ENCODE measurements around the gene SRP14.
A peak's percentile ranks its signal among the peaks of the same experiment; 100 is the strongest.

SRP14 gene, protein sequence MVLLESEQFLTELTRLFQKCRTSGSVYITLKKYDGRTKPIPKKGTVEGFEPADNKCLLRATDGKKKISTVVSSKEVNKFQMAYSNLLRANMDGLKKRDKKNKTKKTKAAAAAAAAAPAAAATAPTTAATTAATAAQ

DNA sequence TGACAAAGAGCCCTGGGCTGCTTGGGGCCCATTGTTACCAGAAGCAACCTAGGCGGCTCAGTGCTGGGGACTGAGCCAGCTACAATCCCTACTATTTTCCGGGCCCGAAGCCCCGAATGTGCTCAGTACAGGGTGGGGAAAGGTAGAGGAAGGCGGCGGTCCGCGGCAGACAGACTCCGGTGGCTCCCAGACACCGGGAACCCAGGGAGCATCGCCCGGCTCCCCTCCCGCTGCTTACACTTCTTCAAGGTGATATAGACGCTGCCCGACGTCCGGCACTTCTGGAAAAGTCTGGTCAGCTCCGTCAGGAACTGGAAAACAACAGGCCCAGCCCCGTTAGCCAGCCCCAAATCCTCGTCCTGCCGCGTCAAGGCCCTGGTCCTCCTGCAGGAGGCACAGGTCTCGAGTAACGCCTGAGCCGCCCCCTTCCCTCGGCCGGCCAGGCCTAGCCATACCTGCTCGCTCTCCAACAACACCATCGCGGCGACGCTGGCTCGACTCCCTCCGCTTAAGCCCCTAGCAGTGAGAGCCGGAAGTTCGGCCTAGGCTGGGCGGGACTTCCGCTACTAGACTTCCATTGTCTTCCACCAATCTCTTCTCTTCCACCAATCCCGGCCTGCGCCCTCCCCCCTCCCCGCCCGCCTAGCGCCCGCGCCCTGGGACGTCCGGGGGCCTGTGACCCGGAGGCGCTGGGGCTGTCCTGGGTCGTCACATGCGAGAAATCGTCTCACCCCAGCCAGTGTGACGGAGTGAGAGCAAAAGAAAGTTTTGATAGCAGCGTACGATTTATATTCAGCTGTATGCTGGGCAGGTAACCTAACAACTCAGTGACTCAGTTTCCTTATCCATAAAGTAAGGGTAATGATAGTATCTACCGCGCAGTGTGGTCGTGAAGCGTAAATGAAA is at the start of gene SRP14:
SRP14 (minus strand) TSS at position 544 of the 906 bp plus-strand sequence; CDS start at position 479, 65 bp downstream.
- Histone ChIP-seq H3K4me3 (ENCODE audit: low read depth, low read length) (peak within 1 kb of the TSS; percentile 99), H3K4me1 (ENCODE audit: control insufficient read depth, insufficient read depth, low read length) (peaks cover 8% of the 10 kb centered on the region), H3K27me3 (ENCODE audit: control insufficient read depth, insufficient read depth, low read length) (no peaks in the 10 kb centered on the region), H3K9me3 (ENCODE audit: control insufficient read depth, insufficient read depth, low read length) (no peaks in the 10 kb centered on the region), H3K36me3 (ENCODE audit: control insufficient read depth, insufficient read depth, low read length) (peaks cover 41% of the 10 kb centered on the region), H3K9ac (ENCODE audit: low read depth, low read length) (peak within 1 kb of the TSS; percentile 92), H3K27ac (ENCODE audit: low read depth, low read length) (peak within 1 kb of the TSS; percentile 94)

DNA sequence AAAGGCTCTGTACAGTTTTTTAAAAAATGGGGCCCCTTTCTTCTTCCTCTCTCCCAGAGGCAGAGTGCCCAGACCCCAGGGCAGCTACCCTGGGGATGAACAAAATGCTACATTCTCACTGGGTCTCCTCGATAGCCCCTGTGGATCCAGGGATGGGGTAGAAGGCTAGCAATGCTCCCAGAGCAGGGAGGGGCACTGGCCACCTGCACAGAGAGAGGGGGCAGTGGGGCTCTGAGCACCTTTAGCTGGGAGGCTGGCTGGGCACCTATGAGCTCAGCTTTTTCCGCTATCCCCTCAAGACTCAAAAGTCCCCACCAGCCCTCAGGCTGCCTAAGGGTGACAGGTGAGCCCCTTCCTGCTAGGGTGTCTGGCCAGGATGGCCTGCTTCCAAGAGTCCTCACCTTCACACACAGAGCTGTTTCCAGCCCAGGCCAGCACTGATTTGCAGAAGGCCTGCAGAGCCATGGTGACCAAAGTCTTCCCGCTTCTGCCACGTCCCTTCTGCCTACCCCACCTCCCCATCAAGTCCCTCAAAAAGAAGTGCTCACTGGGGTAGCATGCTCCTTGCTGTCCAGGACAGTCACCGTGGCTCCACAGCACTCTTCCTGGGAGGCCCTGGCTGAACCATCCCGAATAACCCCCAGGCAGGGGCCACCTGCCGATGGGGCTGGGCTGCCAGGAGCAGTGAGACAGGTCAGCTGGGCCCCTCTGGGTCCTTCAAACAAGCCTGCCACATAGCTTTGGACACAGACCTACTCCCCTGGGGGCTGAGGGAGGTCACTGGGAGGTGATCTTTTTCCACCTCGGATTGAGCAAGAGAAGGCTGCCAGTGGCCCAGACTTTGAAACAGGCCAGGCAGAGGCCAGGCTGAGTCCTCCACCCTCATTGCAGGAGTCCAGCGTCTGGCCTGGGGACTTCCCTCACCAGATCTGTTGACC is 49.3 kb upstream of the SRP14 start:
- Histone ChIP-seq H3K9me3 (ENCODE audit: control insufficient read depth, insufficient read depth, low read length) (no peaks in the 10 kb centered on the region), H3K9ac (ENCODE audit: low read depth, low read length) (0 out of 2 replicates have a peak overlapping the region, but pooled peaks have one; percentile 5), H3K27ac (ENCODE audit: low read depth, low read length) (peak overlapping the region; percentile 77), H3K27me3 (ENCODE audit: control insufficient read depth, insufficient read depth, low read length) (no peaks in the 10 kb centered on the region), H3K4me1 (ENCODE audit: control insufficient read depth, insufficient read depth, low read length) (peaks cover 62% of the 10 kb centered on the region), H3K36me3 (ENCODE audit: control insufficient read depth, insufficient read depth, low read length) (peaks cover 6% of the 10 kb centered on the region; the same call in 1 of the 2 replicates), H3K4me3 (ENCODE audit: low read depth, low read length) (peak overlapping the region; percentile 24; the same call in 1 of the 2 replicates)

DNA sequence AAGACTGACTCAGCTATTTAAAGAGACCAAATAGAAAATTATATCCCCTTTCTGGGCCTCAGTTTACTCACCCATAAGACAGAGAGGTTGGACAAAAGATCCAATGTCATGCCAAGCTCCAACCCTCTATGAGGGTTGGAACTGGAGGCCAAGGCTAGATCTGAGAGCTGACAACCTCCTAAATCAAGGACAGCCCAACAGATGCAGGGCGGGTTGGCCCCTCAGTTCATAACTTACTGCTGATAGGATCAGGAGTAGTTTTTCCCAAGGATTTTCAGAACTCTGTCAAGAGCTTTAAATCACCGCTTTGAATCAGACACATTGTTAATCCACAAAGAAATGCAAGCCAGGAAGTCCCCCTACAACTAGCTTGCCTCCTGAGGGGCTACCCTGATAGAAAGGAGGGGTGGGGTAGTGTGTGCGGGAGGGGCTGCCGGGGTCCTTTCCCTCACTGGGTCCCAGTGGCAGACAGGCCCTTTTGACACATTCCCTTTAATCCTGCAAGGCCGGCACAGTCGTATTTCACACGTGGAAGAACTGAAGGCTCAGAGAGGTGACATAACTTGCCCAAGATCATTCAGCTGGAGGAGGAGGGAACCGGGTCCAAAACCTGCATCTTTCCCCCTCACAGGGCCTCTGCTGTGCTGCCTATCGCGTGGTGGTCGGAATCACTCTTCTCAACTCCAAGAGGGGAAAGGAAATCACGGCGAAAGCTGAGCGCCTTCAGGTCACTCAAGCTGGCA is 48.3 kb upstream of the SRP14 start:
- peaks cover 6% of the 10 kb centered on the region; the same call in 1 of the 2 replicates for H3K36me3 ChIP-seq (ENCODE audit: control insufficient read depth, insufficient read depth, low read length)
- H3K4me3 ChIP-seq (ENCODE audit: low read depth, low read length): no peak overlapping the region
- peaks cover 52% of the 10 kb centered on the region for H3K4me1 ChIP-seq (ENCODE audit: control insufficient read depth, insufficient read depth, low read length)
- H3K9me3 ChIP-seq (ENCODE audit: control insufficient read depth, insufficient read depth, low read length): no peaks in the 10 kb centered on the region
- no peak overlapping the region for H3K27ac ChIP-seq (ENCODE audit: low read depth, low read length)
- peaks cover 7% of the 10 kb centered on the region for H3K27me3 ChIP-seq (ENCODE audit: control insufficient read depth, insufficient read depth, low read length)
- no peak overlapping the region for H3K9ac ChIP-seq (ENCODE audit: low read depth, low read length)

DNA sequence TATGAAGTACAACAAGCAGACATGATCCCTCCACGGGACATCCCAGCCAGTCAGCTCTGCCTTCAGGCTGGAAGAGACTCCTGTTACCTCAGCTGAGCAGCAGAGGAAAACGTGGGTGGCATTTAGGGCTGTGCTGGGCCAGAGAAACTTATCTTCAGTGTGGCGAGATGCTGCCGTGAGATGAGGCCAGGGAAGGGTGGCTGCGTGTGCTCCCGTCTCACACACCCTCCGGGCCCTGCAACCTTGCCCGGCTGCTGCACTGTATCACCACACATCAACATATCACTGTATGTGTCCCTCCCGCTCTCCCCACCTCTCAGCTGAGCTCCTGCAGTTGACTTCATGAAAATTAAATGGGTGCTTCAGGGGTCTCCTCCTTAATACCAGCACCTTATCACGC is 46.3 kb upstream of the SRP14 start:
- peaks cover 50% of the 10 kb centered on the region for H3K4me1 ChIP-seq (ENCODE audit: control insufficient read depth, insufficient read depth, low read length)
- H3K9ac ChIP-seq (ENCODE audit: low read depth, low read length): no peak overlapping the region
- no peak overlapping the region for H3K27ac ChIP-seq (ENCODE audit: low read depth, low read length)
- no peaks in the 10 kb centered on the region for H3K9me3 ChIP-seq (ENCODE audit: control insufficient read depth, insufficient read depth, low read length)
- H3K4me3 ChIP-seq (ENCODE audit: low read depth, low read length): no peak overlapping the region
- peaks cover 21% of the 10 kb centered on the region for H3K27me3 ChIP-seq (ENCODE audit: control insufficient read depth, insufficient read depth, low read length)
- H3K36me3 ChIP-seq (ENCODE audit: control insufficient read depth, insufficient read depth, low read length): no peaks in the 10 kb centered on the region

DNA sequence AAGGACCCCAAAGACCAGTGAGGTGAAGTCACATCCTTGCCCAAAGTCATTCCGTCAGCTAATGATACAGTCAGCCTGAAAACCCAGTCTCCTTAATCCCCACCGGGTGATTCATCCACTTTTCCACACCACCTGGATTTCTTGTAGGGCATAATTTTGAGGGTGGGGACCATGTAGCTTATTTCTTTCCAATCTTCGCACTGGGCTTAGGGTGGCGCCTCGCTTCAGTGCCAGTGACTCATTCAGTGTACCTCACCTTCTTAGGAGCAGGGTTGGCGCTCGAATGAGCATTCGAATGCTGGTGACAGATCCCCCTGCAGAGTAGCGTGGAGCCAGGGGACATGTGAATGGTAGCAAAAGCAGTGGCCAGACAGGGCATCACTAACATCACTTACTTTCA is 45.7 kb upstream of the SRP14 start:
- Histone ChIP-seq H3K4me1 (ENCODE audit: control insufficient read depth, insufficient read depth, low read length) (peaks cover 47% of the 10 kb centered on the region), H3K27ac (ENCODE audit: low read depth, low read length) (no peak overlapping the region), H3K27me3 (ENCODE audit: control insufficient read depth, insufficient read depth, low read length) (peaks cover 23% of the 10 kb centered on the region)

DNA sequence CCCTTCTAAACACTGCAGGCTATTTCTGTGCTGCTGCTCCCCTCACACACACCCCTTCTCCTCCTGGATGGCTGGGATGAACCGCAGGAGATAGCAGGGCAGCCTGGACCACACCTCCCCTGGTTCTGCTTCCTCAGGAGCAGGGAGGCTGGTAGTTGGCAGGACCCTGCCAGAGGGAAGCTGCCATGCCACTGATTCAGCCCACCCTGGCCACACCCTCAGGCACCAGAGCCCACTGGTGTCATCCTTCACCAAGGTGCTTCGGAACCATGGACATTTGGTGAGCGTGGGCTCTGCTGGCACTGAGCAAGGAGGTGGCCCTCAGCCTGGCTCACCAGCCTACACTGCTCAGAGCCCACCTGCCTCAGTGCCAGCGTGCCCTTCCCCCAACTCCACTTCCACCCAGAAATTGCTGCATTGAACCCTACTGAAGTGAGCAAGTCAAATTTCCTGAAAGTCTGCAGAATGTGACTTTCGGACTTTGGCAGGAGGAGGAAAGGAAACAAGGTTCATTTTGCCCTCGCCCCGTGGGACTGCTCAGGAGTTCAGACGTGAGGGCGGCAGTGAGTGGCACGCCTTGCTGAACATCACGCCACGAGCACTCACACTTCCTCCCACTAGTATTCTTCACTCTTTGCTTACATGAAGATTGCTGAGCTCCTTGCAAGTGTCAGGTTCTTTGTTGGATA is 43.4 kb upstream of the SRP14 start:
- peaks cover 25% of the 10 kb centered on the region for H3K4me1 ChIP-seq (ENCODE audit: control insufficient read depth, insufficient read depth, low read length)
- no peaks in the 10 kb centered on the region for H3K36me3 ChIP-seq (ENCODE audit: control insufficient read depth, insufficient read depth, low read length)
- no peak overlapping the region; the same call in 1 of the 2 replicates for H3K9ac ChIP-seq (ENCODE audit: low read depth, low read length)
- no peaks in the 10 kb centered on the region for H3K9me3 ChIP-seq (ENCODE audit: control insufficient read depth, insufficient read depth, low read length)
- peak overlapping the region; percentile 67 for H3K27ac ChIP-seq (ENCODE audit: low read depth, low read length)
- H3K4me3 ChIP-seq (ENCODE audit: low read depth, low read length): peak overlapping the region; percentile 25; the same call in 1 of the 2 replicates
- peaks cover 23% of the 10 kb centered on the region for H3K27me3 ChIP-seq (ENCODE audit: control insufficient read depth, insufficient read depth, low read length)

More for the DNA sequence above, 45.7 kb upstream of the SRP14 start:
- H3K36me3 ChIP-seq (ENCODE audit: control insufficient read depth, insufficient read depth, low read length): no peaks in the 10 kb centered on the region
- H3K4me3 ChIP-seq (ENCODE audit: low read depth, low read length): no peak overlapping the region
- no peaks in the 10 kb centered on the region for H3K9me3 ChIP-seq (ENCODE audit: control insufficient read depth, insufficient read depth, low read length)
- no peak overlapping the region for H3K9ac ChIP-seq (ENCODE audit: low read depth, low read length)

DNA sequence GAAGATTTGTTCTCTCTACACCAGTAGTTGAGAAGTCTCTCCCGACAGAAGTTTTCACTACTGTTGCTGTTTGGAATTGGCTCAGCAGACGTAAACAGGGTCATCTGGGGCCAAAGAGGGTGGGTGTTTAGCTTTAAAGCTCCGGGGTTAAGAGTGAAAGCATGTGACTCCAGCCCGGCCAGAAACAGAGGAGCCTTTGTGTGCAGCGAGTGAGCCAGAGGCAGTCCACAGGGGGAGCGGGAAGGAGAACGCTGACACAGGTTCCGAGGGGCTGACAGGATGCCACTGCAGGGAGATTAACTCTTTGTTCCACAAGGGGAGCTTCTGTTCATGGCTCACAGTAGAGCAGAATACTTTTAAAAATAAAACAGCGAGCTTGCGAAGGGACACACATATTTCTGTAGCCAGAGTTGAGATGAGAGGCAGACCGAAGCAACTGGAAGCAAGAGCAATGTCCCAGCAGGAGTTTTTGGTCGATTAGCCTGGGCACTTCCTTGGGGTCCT is 42.8 kb upstream of the SRP14 start:
- Histone ChIP-seq H3K4me1 (ENCODE audit: control insufficient read depth, insufficient read depth, low read length) (peaks cover 19% of the 10 kb centered on the region), H3K9me3 (ENCODE audit: control insufficient read depth, insufficient read depth, low read length) (no peaks in the 10 kb centered on the region), H3K4me3 (ENCODE audit: low read depth, low read length) (peak overlapping the region; percentile 25), H3K36me3 (ENCODE audit: control insufficient read depth, insufficient read depth, low read length) (no peaks in the 10 kb centered on the region), H3K9ac (ENCODE audit: low read depth, low read length) (peak overlapping the region; percentile 41; the same call in 1 of the 2 replicates), H3K27me3 (ENCODE audit: control insufficient read depth, insufficient read depth, low read length) (peaks cover 23% of the 10 kb centered on the region), H3K27ac (ENCODE audit: low read depth, low read length) (peak overlapping the region; percentile 67)

DNA sequence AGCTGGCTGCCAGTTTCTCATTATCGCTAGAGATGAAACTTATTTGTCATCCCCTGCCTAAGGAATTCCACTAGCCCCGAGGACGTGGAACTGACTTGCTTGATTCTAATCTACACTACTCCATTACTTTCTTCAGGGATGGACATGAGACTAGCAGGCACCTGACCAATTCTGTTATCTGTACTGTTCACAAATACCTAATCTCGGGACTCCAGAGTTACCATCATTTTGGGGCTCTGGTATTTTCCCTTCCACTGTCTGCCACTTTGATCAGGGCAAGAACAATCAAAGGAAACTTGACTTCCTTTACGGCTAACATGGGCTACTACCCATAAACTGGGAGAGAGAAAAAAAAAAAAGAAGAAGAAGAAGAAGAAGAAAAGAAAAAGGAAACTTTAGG is 41.9 kb upstream of the SRP14 start:
- Histone ChIP-seq H3K4me3 (ENCODE audit: low read depth, low read length) (peak overlapping the region; percentile 25; the same call in 1 of the 2 replicates), H3K4me1 (ENCODE audit: control insufficient read depth, insufficient read depth, low read length) (peaks cover 19% of the 10 kb centered on the region), H3K9me3 (ENCODE audit: control insufficient read depth, insufficient read depth, low read length) (no peaks in the 10 kb centered on the region), H3K27ac (ENCODE audit: low read depth, low read length) (no peak overlapping the region), H3K36me3 (ENCODE audit: control insufficient read depth, insufficient read depth, low read length) (no peaks in the 10 kb centered on the region), H3K9ac (ENCODE audit: low read depth, low read length) (no peak overlapping the region), H3K27me3 (ENCODE audit: control insufficient read depth, insufficient read depth, low read length) (peaks cover 23% of the 10 kb centered on the region)

DNA sequence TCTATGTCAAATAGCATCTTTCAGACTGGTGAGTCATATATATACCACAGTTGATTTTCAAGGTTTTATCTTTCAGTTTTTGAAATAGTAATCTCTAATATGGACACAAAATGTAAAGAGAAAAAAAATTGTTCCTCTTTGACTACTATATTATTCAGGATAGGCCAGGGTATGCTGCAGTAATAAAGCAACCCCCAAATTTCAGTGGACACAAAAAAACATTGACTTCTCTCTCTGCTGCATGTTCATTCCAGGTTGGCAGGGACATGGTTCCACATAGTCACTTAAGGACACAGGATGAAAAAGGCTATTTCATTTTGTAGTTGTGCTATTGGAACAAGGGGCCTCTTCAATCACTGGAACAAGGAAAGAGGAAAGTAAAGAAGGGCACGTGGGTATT is 41.1 kb upstream of the SRP14 start:
- Histone ChIP-seq H3K27me3 (ENCODE audit: control insufficient read depth, insufficient read depth, low read length) (peaks cover 23% of the 10 kb centered on the region), H3K36me3 (ENCODE audit: control insufficient read depth, insufficient read depth, low read length) (no peaks in the 10 kb centered on the region), H3K27ac (ENCODE audit: low read depth, low read length) (no peak overlapping the region), H3K4me1 (ENCODE audit: control insufficient read depth, insufficient read depth, low read length) (peaks cover 17% of the 10 kb centered on the region), H3K9me3 (ENCODE audit: control insufficient read depth, insufficient read depth, low read length) (no peaks in the 10 kb centered on the region), H3K4me3 (ENCODE audit: low read depth, low read length) (no peak overlapping the region), H3K9ac (ENCODE audit: low read depth, low read length) (no peak overlapping the region)

Data from HUES48 (cell line).